ENCODE measurements around the gene GFPT1.
"Not testable (repeated sequence)": the region's sequence is repeated elsewhere in the genome, so short reads cannot be mapped to it uniquely, and the experiment has no call there.

Gene GFPT1

DNA sequence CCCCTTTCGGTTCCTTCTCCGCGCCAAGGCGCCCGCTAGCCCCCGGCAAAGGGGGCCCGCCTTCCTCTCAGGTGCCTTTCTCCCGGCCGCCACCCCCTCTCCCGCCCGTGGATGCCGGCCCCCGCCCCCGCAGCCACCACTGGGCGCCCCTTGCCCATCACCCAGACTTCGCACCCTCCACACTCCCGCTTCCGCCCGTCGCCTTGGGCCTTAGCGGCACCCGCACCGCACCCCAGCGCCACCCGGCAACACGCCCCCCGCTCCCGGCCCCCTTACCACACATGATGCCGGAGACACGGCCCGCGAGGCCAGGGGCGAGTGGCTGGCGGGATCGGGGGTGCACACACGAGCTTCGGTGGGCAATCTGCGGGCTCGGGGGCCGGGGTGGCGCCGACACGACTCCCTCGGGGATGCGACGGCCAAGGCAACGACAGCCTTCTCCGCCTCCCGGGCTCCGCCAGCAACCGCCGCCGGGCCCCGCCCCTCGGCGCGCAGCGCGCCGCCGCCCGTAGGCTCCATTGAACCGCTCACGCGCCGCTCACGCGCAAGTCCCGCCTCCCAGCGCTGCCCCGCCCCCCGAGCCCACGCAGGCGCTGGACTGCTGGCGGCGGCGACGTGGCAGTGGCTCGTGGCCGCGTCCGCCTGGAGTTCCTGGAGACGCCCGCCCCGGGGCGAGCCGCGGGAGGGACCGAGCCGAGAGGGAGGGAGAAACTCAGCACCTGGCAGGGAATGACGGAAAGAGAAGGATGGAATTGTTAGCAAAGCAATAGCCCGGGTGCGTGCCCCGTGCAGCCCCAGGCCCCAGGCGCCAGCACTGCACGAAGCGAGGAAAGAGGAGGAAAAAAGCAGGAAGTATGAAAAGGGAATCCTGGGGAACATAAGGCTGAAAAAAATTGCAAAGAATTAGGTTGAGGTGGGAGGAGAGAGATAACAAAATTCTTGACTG is at the start of gene GFPT1:
GFPT1 (minus strand) TSS at position 439 of the 946 bp plus-strand sequence; CDS start at position 283, 156 bp downstream.
- DNase-seq, result peak; percentile 22 to 95 (median 83)

DNA sequence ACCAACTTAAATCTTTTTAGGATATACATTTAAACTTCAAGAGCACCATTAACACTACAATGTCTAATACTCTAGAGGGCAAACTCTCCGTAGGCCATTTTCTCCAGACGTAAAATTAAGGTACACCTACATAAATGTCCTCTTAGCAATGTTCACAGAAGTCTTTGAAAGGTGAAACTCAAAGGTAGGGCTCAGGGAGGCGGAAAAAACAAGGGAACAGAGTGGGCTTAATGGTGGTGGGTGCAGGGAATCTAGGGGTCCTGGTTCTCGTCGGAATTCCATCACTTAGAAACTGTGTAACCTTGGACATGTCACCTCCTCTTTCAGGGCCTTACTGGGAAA is 49.5 kb upstream of the GFPT1 start:
- peak in 2 of 51 donors; percentile 19 to 57 for DNase-seq

DNA sequence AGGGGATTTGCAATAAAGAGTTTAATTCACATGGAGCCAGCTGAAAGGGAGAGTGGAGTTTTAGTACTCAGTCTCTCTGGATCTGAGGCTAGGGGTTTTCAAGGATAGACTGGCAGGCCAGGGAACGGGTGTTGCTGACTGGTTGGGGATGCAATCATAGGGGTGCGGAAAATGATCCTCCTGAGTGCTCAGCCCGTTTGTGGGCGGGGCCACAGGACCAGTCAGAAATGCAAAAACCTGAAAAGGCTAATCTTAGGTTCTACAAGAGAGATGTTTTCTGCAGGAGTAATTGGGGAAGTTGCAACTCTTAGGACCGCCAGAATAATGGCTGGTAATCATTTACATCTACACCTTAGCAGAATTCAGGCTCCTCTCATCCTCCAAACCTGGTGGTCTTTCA is 47.7 kb upstream of the GFPT1 start:
- no peak for DNase-seq

GRCh38 chr2:69429491-69430183 is 42.6 kb upstream of the GFPT1 start:
- DNase-seq, result no peak

DNA sequence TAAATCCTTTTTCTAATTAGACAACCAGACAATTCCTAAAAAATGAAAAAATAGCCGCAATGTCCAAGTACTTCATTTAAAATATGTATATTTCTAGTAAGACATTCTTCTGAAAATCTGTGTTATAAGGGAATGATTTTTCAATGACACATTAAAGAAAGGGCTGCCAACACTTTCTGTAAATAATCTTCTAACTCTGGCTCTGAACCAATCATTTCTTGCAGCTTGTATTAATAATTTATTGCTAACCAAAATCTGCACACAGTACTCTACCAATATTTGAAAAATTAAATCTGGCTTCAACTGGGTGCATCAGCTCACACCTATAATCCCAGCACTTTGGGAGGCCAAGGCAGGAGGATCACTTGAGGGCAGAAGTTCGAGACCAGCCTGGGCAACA is 42.0 kb upstream of the GFPT1 start:
- no peak for DNase-seq

DNA sequence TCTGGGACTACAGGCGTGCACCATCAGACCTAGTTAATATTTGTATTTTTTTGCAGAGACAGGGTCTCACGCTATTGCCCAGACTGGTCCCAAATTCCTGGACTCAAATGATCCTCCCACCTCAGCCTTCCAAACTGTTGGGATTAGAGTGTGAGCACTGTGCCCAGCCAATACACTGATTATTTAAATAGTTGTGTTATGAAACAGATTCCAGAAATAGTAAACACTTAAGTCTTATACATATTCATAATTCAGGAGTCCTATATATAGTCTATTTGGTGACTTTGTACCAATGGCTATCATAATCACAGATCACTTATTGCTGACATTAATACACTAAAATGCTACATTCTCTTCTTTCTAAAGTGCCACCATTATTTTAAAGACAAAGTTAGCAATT is 37.4 kb upstream of the GFPT1 start:
- no peak for DNase-seq

GRCh38 chr2:69422198-69422597 is 35.2 kb upstream of the GFPT1 start:
- no peak for DNase-seq

DNA sequence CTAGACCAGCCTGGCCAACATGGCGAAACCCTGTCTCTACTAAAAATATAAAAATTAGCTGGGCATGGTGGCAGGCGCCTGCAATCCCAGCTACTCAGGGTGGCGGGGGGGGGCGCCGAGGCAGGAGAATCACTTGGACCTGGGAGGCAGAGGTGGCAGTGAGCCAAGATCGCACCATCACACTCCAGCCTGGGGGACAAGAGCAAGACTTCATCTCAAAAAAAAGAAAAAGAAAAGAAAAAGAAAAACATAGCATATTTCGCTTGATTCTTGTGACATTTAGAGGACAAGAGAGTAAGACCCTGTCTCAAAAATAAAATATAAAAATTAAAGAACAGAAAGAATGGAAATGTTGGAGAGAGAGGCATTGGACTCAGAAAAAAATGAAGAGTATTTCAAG is 32.1 kb upstream of the GFPT1 start:
- not testable (repeated sequence) for DNase-seq

- DNase-seq, result no peak
Measured at GRCh38 chr2:69416147-69416546, 29.1 kb upstream of the GFPT1 start.

DNA sequence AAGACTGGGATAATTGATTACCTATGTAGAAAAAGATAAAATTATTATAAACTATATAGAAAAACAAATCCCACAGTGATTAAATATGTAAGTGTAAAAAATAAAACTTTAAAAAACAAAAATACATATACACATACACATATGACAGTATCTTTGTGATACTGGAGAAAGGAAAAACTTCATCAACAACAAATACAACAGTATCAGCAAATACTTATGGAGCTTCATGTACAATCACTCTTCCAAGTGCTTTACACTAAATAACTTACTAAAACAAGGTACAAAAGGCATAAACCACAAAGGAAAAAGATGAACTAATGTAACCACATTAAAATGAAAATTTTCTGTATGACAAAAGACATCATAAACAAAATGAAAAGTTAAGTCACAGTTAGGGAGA is 24.1 kb upstream of the GFPT1 start:
- no peak for DNase-seq

DNA sequence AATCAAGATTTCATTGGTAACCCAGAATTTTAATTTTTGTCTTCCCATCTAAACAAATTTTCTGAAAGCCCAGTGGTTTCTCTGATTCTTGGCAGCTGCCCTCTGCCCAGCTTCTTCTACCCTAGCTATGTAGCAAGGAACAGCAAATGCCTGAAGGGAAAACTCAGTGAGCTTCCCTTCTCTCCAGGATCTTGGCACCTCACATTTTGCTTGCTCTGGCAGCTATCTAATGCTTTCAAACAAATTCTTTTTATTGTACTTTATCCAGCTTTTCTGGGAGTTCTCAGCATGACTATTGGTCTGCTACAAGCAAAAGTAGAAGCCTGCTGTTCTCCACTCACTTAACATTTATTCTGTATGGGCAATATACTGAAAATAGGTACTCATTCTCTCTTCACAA is 18.3 kb upstream of the GFPT1 start:
- peak in 2 of 51 donors; percentile 2 to 8 for DNase-seq

DNA sequence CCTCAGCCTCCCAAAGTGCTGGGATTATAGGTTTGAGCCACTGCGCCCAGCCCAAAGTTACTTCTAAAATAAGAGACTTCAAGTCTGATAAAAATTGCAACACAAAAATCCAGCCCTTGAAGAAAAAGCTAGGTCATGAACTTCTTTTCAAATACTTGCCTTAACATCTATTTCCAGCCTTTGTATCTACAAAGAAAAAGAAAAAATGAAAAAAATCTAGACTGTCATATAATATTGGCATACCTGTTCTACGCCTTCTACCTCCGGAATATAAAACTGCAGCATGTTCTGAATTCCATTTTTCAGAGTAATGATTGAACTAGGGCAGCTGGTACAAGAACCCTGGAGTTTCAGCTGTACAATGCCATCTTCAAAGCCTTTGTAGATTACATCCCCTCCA is 13.1 kb upstream of the GFPT1 start:
- DNase-seq, result no peak

GRCh38 chr2:69397234-69397633 is 10.2 kb upstream of the GFPT1 start:
- no peak for DNase-seq

DNA sequence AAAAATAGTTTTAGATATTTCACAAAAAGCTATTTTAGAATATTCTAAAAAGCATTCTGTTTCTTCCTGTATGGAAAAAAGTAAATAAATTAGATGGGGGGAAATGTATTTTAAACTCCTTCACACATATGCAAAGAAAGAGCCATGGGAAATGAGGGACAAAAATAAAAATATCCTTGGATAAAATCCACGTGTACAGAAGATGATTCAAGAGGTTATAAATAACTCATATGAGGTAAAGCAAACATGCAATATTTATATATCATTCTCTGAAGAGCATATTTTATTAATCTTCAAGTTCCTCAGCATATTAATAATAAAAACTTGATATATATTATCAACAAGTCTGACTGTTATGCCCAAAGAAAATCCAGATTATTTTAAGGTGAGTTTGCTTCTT is 8.8 kb upstream of the GFPT1 start:
- no peak for DNase-seq

- no peak for DNase-seq
Measured at GRCh38 chr2:69393963-69394362, 6.9 kb upstream of the GFPT1 start.

DNA sequence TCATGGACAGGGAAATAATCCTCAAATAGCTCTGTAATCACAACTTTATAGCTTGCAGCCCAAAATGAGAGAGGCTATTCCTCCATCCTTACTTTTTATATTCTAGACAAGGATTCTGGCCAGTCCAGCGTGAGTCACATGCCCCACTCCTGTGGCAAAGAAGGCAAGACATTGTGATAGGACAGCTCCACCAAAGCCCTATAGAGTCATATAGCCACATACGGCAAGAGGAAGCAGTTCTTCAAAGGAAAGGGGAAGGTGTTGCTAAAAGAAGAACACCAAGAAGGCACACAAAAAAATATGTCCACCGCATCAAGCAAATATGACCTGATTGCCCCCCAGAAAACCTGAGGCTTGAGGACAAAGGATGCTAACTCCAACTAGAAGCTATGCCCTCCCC is 3.4 kb upstream of the GFPT1 start:
- no peak for DNase-seq

GRCh38 chr2:69390001-69390400 is 3.0 kb upstream of the GFPT1 start:
- DNase-seq, result no peak

GRCh38 chr2:69389271-69389670 is 2.2 kb upstream of the GFPT1 start:
- no peak for DNase-seq

DNA sequence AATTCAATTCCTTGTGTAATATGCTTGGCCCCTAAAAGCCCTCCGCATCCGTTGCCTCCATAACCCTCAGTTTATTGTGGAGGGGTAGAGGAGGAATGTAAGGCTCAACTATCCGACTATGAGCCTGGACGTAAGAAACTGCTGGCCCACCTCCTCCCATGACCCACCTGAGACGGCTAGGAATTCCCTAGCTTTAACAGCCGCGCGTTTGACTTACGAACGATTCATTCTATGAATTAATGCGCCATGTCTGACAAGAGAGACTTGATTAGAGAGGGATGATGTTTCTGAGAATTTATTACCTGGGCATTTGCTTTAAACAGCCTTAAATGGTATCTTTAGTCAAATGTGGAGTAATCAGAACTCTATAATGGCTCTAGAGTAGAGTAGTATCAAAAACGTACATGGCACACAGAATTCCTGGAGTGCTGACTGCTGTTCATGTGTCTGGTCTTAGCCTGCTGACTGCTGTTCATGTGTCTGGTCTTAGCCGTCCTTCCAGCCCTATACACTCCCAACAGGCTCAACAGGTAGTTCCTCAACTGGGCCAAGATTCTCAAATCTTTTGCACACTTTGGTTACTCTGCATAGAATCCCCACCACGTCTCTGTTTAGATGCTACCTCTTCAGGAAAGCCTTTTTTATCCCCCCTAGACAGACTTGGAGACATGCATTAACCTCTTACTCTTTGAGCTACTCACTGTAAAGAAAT is 899 bp upstream of the GFPT1 start:
- DNase-seq, result no peak

- no peak for DNase-seq
Measured at GRCh38 chr2:69386360-69386759, 667 bp downstream of the GFPT1 start.

GRCh38 chr2:69385443-69386151 is 1.4 kb downstream of the GFPT1 start:
- no peak for DNase-seq
